ENCODE measurements around the gene ADCY7.

ADCY7 gene

DNA sequence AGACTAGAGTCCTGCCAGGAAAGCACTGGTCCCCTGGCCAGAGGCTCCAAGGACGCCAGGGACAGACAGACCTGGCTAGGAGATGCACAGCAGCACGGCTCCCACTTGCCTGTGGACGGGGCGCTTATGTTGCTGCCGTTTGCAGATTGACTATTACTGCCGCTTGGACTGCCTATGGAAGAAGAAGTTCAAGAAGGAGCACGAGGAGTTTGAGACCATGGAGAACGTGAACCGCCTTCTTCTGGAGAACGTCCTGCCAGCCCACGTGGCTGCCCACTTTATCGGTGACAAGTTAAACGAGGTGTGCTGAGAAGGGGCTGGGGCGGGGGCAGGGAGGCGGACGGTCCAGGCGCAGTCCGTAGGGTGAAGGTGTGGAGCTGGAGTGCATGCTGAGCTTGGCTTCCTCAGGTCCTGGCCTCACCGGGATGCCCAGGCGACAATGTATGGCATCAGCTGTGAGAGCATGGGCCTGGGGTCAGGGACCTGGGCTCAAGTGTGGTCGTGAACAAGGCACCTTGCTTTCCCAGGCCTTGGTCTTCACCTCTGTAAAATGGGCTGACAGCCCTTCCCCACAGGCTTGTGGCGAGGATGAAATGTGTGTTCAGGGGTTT, 45.6 kb downstream of the ADCY7 start:
- ATAC-seq = no peak
- TF ChIP-seq BACH2 (CRISPR knock-in tag; IDR thresholded peaks at IDR 0.05; ENCODE audit: borderline replicate concordance) (no peak), ARNTL (CRISPR knock-in tag; IDR thresholded peaks at IDR 0.05; ENCODE audit: borderline replicate concordance, low read depth) (no peak)

DNA sequence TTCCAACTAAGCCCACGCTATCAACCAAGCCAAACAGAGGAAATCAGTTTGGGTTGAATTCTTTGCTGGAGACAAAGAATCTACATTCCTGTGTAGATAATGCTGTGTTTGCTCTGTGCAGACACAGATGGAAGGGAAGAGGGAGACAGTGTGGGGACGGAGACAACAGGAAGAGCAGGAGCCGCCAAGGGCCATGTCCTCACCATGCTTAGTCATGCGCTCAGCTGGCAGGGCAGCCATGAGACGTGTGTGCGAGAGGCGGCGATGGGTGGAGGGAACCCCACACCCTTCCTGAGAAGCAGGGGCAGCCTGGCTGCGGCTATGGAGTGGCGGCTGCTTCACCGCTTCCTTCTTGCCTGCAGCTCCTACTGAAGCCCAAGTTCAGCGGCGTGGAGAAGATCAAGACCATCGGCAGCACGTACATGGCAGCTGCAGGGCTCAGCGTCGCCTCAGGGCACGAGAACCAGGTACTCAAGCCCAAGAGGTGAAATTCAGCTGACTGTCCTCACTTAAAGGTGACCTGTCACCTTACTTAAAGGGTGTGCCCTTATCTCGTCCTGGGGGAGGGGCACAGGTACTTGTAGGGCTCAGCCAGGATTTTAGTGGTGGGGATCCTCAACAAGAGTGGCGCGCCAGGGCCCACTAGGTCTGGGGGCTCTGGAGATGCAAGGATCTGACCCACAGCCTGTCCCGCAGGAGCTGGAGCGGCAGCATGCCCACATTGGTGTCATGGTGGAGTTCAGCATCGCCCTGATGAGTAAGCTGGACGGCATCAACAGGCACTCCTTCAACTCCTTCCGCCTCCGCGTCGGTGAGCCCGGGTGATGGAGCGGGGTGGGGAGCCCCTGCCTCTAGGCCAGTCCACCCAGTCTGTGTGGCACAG, 47.5 kb downstream of the ADCY7 start:
- ATAC-seq = no peak
- no peak for TF ChIP-seq ISL1 (CRISPR knock-in tag; IDR thresholded peaks at IDR 0.05)
- TF ChIP-seq GLIS3 (CRISPR knock-in tag; IDR thresholded peaks at IDR 0.05) = no peak
- TF ChIP-seq ARNTL (CRISPR knock-in tag; IDR thresholded peaks at IDR 0.05; ENCODE audit: borderline replicate concordance, low read depth) = no peak
- TF ChIP-seq, protein P1, sequence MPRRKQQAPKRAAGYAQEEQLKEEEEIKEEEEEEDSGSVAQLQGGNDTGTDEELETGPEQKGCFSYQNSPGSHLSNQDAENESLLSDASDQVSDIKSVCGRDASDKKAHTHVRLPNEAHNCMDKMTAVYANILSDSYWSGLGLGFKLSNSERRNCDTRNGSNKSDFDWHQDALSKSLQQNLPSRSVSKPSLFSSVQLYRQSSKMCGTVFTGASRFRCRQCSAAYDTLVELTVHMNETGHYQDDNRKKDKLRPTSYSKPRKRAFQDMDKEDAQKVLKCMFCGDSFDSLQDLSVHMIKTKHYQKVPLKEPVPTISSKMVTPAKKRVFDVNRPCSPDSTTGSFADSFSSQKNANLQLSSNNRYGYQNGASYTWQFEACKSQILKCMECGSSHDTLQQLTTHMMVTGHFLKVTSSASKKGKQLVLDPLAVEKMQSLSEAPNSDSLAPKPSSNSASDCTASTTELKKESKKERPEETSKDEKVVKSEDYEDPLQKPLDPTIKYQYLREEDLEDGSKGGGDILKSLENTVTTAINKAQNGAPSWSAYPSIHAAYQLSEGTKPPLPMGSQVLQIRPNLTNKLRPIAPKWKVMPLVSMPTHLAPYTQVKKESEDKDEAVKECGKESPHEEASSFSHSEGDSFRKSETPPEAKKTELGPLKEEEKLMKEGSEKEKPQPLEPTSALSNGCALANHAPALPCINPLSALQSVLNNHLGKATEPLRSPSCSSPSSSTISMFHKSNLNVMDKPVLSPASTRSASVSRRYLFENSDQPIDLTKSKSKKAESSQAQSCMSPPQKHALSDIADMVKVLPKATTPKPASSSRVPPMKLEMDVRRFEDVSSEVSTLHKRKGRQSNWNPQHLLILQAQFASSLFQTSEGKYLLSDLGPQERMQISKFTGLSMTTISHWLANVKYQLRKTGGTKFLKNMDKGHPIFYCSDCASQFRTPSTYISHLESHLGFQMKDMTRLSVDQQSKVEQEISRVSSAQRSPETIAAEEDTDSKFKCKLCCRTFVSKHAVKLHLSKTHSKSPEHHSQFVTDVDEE (CRISPR knock-in tag; IDR thresholded peaks at IDR 0.05) = no peak
- no peak for TF ChIP-seq ZNF70 (CRISPR knock-in tag; IDR thresholded peaks at IDR 0.05)
- TF ChIP-seq, protein P2, sequence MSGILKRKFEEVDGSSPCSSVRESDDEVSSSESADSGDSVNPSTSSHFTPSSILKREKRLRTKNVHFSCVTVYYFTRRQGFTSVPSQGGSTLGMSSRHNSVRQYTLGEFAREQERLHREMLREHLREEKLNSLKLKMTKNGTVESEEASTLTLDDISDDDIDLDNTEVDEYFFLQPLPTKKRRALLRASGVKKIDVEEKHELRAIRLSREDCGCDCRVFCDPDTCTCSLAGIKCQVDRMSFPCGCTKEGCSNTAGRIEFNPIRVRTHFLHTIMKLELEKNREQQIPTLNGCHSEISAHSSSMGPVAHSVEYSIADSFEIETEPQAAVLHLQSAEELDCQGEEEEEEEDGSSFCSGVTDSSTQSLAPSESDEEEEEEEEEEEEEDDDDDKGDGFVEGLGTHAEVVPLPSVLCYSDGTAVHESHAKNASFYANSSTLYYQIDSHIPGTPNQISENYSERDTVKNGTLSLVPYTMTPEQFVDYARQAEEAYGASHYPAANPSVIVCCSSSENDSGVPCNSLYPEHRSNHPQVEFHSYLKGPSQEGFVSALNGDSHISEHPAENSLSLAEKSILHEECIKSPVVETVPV (CRISPR knock-in tag; IDR thresholded peaks at IDR 0.05) = no peak
- TF ChIP-seq, protein P3, sequence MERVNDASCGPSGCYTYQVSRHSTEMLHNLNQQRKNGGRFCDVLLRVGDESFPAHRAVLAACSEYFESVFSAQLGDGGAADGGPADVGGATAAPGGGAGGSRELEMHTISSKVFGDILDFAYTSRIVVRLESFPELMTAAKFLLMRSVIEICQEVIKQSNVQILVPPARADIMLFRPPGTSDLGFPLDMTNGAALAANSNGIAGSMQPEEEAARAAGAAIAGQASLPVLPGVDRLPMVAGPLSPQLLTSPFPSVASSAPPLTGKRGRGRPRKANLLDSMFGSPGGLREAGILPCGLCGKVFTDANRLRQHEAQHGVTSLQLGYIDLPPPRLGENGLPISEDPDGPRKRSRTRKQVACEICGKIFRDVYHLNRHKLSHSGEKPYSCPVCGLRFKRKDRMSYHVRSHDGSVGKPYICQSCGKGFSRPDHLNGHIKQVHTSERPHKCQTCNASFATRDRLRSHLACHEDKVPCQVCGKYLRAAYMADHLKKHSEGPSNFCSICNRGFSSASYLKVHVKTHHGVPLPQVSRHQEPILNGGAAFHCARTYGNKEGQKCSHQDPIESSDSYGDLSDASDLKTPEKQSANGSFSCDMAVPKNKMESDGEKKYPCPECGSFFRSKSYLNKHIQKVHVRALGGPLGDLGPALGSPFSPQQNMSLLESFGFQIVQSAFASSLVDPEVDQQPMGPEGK (CRISPR knock-in tag; IDR thresholded peaks at IDR 0.05; ENCODE audit: borderline replicate concordance) = no peak
- TF ChIP-seq BACH2 (CRISPR knock-in tag; IDR thresholded peaks at IDR 0.05; ENCODE audit: borderline replicate concordance) = no peak
- no peak for TF ChIP-seq SNAI2 (CRISPR knock-in tag; IDR thresholded peaks at IDR 0.05)
- TF ChIP-seq ZFP3 (CRISPR knock-in tag; IDR thresholded peaks at IDR 0.05) = no peak
- TF ChIP-seq ESRRG (CRISPR knock-in tag; IDR thresholded peaks at IDR 0.05) = no peak
- no peak for TF ChIP-seq PPARA (CRISPR knock-in tag; IDR thresholded peaks at IDR 0.05; ENCODE audit: borderline replicate concordance)
- no peak for TF ChIP-seq ZC3H10 (CRISPR knock-in tag; IDR thresholded peaks at IDR 0.05)

DNA sequence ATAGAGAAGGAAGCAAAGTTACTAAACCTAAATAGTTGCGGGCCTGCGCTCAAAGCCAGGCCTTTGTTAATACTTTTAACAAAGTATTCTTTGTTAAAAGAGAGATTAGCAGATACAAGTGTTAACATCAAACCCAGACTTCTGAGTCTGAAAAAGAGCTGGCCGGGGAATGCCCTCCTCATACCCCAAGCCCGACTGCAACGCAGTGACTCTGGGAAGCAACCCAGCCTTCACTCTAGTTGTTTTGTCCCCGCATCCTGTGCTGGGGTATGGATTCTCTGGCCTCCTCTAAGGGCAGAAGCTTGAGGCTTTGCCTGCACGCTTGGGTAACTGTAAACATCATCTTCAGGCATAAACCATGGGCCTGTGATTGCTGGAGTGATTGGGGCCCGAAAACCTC, 48.3 kb downstream of the ADCY7 start:
- ATAC-seq = no peak
- TF ChIP-seq ARNTL (CRISPR knock-in tag; IDR thresholded peaks at IDR 0.05; ENCODE audit: borderline replicate concordance, low read depth) (no peak), TCF4 (CRISPR knock-in tag; IDR thresholded peaks at IDR 0.05; ENCODE audit: borderline replicate concordance) (no peak), ZNF8 (CRISPR knock-in tag; IDR thresholded peaks at IDR 0.05) (no peak), RARB (CRISPR knock-in tag; IDR thresholded peaks at IDR 0.05) (no peak), PPARA (CRISPR knock-in tag; IDR thresholded peaks at IDR 0.05; ENCODE audit: borderline replicate concordance) (no peak), TOX (CRISPR knock-in tag; IDR thresholded peaks at IDR 0.05; ENCODE audit: borderline replicate concordance) (no peak), OSR1 (CRISPR knock-in tag; IDR thresholded peaks at IDR 0.05) (no peak), ZNF565 (CRISPR knock-in tag; conservative IDR thresholded peaks at IDR 0.05; ENCODE audit: low read depth) (no peak), CSDC2 (CRISPR knock-in tag; IDR thresholded peaks at IDR 0.05) (no peak), ZC3H10 (CRISPR knock-in tag; IDR thresholded peaks at IDR 0.05) (no peak), BACH2 (CRISPR knock-in tag; IDR thresholded peaks at IDR 0.05; ENCODE audit: borderline replicate concordance) (no peak), ZFP30 (CRISPR knock-in tag; IDR thresholded peaks at IDR 0.05) (no peak), ISL1 (CRISPR knock-in tag; IDR thresholded peaks at IDR 0.05) (no peak)
- TF ChIP-seq, protein P2 (CRISPR knock-in tag; IDR thresholded peaks at IDR 0.05) = no peak
- TF ChIP-seq, protein P4, sequence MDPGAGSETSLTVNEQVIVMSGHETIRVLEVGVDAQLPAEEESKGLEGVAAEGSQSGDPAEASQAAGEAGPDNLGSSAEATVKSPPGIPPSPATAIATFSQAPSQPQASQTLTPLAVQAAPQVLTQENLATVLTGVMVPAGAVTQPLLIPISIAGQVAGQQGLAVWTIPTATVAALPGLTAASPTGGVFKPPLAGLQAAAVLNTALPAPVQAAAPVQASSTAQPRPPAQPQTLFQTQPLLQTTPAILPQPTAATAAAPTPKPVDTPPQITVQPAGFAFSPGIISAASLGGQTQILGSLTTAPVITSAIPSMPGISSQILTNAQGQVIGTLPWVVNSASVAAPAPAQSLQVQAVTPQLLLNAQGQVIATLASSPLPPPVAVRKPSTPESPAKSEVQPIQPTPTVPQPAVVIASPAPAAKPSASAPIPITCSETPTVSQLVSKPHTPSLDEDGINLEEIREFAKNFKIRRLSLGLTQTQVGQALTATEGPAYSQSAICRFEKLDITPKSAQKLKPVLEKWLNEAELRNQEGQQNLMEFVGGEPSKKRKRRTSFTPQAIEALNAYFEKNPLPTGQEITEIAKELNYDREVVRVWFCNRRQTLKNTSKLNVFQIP (CRISPR knock-in tag; IDR thresholded peaks at IDR 0.05; ENCODE audit: borderline replicate concordance, low read depth) = no peak
- TF ChIP-seq, protein P5, sequence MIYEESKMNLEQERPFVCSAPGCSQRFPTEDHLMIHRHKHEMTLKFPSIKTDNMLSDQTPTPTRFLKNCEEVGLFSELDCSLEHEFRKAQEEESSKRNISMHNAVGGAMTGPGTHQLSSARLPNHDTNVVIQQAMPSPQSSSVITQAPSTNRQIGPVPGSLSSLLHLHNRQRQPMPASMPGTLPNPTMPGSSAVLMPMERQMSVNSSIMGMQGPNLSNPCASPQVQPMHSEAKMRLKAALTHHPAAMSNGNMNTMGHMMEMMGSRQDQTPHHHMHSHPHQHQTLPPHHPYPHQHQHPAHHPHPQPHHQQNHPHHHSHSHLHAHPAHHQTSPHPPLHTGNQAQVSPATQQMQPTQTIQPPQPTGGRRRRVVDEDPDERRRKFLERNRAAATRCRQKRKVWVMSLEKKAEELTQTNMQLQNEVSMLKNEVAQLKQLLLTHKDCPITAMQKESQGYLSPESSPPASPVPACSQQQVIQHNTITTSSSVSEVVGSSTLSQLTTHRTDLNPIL (CRISPR knock-in tag; IDR thresholded peaks at IDR 0.05; ENCODE audit: low read depth) = no peak
- TF ChIP-seq, protein P3 (CRISPR knock-in tag; IDR thresholded peaks at IDR 0.05; ENCODE audit: borderline replicate concordance) = no peak

Data from SK-N-SH treated with all-trans-retinoic acid at 6 μM for 48 hours (cell line).